ENCODE data around the gene NUDT4B. TPM values are rescaled to one million over a fixed set of nuclear protein-coding genes. Genes with fewer than 3 reads are reported as not detected.
"Not testable (repeated sequence)": the region's sequence is repeated elsewhere in the genome, so short reads cannot be mapped to it uniquely, and the experiment has no call there.

Gene NUDT4B
- total RNA-seq, 2 donors from 2014 or later = 0.74 TPM; not detected in 1

DNA sequence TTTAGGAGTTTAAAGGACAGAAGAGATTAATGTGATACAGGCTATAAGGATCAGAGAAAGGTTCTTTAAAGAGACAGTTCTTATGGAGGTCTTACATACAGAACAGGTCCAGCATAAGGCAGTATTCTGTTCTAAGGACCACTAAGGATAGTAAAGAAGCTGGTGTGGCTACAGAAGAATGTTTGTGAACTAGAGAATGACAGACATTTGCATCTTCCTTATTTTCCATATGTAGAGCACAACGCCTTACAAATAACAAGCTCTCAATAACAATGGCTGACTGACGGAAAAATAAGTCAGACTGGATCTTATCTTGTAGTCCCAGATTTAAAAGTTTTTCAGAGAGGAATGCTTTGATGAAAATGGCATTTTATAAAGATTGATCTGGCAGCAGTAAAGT, 26.7 kb downstream of the NUDT4B start:
- DNase-seq; ATAC-seq; intact Hi-C loops (cut with DNase I): not testable (repeated sequence)

DNA sequence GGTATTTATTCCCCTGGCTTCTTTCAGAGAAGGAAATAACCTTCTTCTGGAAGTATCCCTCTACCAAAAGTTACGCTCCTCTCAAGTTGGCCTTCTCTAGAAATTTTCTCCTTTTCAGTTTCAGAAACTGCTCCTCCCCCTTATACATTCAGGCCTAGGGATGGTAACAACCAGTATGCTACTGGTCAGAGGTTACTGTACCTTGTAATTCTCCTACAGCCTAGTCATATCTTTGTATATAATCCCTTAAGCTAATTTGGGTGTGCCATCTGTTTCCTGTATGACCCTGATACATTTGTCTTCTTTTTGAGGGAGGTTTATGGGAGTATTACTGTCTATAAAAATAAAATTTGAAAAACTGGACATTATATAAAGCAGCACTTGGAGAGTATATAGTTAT, 29.1 kb downstream of the NUDT4B start:
- intact Hi-C loops (cut with DNase I); ATAC-seq: not testable (repeated sequence)

DNA sequence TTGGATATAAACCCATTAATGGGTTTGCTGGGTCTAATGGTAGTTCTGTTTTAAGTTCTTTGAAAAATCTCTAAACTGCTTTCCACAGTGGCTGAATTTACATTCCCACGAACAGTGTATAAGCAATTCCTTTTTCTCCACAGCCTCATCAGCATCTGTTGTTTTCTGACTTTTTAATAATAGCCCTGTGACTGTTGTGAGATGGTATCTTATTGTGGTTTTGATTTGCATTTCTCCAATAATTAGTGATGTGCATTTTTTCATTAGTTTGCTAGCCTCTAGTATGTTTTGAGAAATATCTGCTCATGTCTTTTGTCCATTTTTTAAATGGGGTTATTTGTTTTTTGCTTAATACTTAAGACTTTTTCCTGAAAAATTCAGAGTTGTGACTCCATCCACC, 31.8 kb downstream of the NUDT4B start:
- DNase-seq; intact Hi-C loops (cut with DNase I); ATAC-seq: not testable (repeated sequence)

More for the DNA sequence above, 29.1 kb downstream of the NUDT4B start:
- not testable (repeated sequence) for DNase-seq

DNA sequence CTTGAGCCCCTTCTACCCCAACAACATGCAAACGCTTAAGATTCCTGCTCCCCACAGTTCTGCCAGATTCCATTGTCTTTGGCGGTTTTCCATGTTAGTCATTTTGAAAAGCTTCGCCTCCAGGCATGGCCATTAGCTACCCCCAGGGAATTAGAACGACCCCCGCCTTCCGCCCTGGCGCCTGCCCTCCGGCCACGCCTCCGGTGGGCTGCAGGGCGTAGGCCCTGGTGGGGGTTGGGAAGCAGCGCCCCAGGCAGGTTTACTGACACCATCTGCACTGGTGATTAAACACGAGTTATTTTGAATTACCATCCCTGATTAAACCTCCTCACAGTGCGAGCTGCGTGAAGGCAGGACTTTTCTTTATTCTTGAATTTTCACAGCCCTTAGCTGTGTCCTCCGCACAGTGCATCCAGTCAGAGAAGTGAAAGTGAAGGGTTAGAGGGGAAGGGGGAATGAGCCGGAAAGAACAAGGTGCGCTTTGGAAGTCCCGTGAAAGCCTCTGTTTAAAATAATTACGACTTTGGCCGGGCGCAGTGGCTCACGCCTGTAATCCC, 43.0 kb downstream of the NUDT4B start:
- ATAC-seq = peak; percentile 85 to 86
- DNase-seq; intact Hi-C loops (cut with DNase I): not testable (repeated sequence)

DNA sequence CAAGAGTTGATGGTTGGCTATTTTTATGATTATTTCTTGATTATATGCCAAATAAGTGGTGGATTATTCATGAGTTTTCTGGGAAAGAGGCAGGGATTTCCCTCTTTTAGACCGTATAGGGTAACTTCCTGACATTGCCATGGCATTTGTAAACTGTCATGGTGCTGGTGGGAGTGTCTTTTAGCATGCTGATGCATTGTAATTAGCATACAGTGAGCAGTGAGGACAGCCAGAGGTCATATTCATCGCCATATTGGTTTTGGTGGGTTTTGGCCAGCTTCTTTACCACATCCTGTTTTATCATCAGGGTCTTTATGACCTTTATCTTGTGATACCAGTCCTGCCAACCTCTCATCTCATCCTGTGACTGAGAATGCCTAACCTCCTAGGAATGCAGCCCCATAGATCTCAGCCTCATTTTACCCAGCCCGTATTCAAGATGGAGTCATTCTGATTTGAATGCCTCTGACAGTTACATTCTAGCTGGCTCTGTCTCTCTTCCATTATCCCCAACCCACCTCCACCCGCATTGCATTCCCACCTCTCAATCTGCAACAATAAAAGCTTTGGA, 45.3 kb downstream of the NUDT4B start:
- intact Hi-C loops (cut with DNase I); ATAC-seq; DNase-seq: not testable (repeated sequence)

Other genes starting within 250 kb of the NUDT4B start
- 10 to 100 TPM in 1 of 2 donors, 1 to 10 TPM in 1; 8.6 to 16.9 TPM for gene NBPF14, start 152.8 kb upstream of the NUDT4B start, total RNA-seq
- 1,000 to 10,000 TPM; 1,013 to 1,607 TPM for gene PDE4DIP, start 95.7 kb downstream of the NUDT4B start, total RNA-seq

Measured in left cardiac atrium (tissue), 4 donors.